Measurements from ENCODE around the gene PLIN4.

The PLIN4 gene

GRCh38 chr19:4504891-4505569 lies 13.3 kb downstream of the PLIN4 start:
- DNase-seq = no peak

- DNase-seq = no peak
Measured at GRCh38 chr19:4504297-4504701, 14.0 kb downstream of the PLIN4 start.

- DNase-seq = no peak
Measured at GRCh38 chr19:4503825-4504170, 14.5 kb downstream of the PLIN4 start.

GRCh38 chr19:4503132-4503824 lies 15.0 kb downstream of the PLIN4 start:
- DNase-seq = no peak

GRCh38 chr19:4502282-4503131 lies 15.8 kb downstream of the PLIN4 start:
- no peak for DNase-seq

GRCh38 chr19:4501691-4502090 lies 16.6 kb downstream of the PLIN4 start:
- DNase-seq = no peak

- no peak for DNase-seq
Measured at GRCh38 chr19:4500841-4501591, 17.3 kb downstream of the PLIN4 start.

- DNase-seq = no peak
Measured at GRCh38 chr19:4499855-4500254, 18.4 kb downstream of the PLIN4 start.

- DNase-seq = no peak
Measured at GRCh38 chr19:4499318-4499717, 19.0 kb downstream of the PLIN4 start.

- DNase-seq = no peak
Measured at GRCh38 chr19:4498694-4499093, 19.6 kb downstream of the PLIN4 start.

- no peak for DNase-seq
Measured at GRCh38 chr19:4497770-4498389, 20.4 kb downstream of the PLIN4 start.

GRCh38 chr19:4496304-4496703 lies 22.0 kb downstream of the PLIN4 start:
- no peak for DNase-seq

GRCh38 chr19:4495471-4495870 lies 22.8 kb downstream of the PLIN4 start:
- DNase-seq = no peak

GRCh38 chr19:4494691-4495064 lies 23.6 kb downstream of the PLIN4 start:
- no peak for DNase-seq

GRCh38 chr19:4493929-4494690 lies 24.2 kb downstream of the PLIN4 start:
- no peak for DNase-seq

GRCh38 chr19:4493104-4493928 lies 25.0 kb downstream of the PLIN4 start:
- DNase-seq = no peak

- DNase-seq = no peak
Measured at GRCh38 chr19:4492337-4493103, 25.8 kb downstream of the PLIN4 start.

GRCh38 chr19:4491446-4491845 lies 26.8 kb downstream of the PLIN4 start:
- no peak for DNase-seq

GRCh38 chr19:4488496-4488895 lies 29.8 kb downstream of the PLIN4 start:
- no peak for DNase-seq

GRCh38 chr19:4487572-4487971 lies 30.7 kb downstream of the PLIN4 start:
- DNase-seq = no peak
